Measurements from ENCODE around the gene GPR15.

GPR15 gene

DNA sequence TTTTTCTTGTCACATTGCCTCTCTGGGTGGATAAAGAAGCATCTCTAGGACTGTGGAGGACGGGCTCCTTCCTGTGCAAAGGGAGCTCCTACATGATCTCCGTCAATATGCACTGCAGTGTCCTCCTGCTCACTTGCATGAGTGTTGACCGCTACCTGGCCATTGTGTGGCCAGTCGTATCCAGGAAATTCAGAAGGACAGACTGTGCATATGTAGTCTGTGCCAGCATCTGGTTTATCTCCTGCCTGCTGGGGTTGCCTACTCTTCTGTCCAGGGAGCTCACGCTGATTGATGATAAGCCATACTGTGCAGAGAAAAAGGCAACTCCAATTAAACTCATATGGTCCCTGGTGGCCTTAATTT, 478 bp downstream of the GPR15 start:
- DNase-seq: no peak

DNA sequence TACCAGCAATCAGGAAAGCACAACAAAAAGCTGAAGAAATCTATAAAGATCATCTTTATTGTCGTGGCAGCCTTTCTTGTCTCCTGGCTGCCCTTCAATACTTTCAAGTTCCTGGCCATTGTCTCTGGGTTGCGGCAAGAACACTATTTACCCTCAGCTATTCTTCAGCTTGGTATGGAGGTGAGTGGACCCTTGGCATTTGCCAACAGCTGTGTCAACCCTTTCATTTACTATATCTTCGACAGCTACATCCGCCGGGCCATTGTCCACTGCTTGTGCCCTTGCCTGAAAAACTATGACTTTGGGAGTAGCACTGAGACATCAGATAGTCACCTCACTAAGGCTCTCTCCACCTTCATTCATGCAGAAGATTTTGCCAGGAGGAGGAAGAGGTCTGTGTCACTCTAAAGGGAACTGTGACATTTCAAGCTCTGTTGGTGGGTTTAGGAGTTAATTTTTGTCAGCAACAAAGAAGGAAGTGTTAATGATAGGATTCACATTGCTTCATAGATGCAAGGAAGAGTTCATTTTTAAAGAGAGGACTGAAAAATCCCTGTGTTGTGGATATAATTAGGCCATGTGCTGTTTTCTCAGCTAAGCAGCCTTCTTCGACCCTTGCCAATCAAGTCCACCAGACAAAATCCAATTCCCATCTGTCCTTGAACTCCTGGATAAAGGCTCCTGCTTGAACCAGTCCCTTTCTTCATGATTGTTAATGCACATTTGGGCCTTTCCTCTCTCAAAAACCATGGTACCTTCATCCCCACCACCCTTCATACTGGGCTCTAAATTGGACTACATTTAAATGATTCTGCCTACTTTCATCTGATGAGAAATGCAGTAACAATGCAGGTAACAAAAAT, 1.2 kb downstream of the GPR15 start:
- DNase-seq: no peak

DNA sequence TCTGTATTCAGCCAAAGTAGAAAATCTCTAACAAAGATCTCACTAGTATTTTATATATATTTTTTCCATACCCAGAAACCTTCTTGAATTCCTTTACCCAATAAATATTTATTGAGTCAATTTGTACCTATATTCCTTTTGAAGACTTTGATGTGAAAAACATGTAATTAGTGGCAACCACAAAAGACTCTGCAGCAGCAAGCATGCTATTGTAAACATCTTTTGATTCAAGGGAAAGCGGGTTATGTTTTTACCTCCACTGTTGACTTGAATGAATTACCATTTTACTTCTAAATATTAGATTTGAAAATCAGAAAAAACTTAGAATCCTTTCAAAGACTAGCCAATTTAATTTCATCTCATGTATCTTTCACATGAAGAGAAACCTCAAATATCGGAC, 2.4 kb downstream of the GPR15 start:
- DNase-seq: no peak

DNA sequence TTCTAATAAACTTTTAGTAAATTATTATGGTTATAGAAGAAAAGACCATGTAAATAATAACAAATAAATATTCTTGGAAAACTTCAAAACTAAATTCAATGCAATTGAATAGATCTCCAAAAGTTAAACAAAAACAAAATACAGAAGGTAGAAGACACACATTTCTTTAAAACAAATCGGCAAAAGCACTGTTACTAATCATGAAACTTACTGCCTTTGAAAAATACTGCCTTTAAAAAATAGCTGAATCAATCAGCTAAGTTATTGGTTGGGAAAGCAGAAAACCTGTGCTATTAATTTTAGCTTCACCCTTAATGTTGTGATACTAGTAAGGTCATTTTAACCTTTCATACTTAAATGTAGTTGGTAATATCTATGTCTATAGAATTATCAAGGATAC, 3.0 kb downstream of the GPR15 start:
- no peak for DNase-seq

DNA sequence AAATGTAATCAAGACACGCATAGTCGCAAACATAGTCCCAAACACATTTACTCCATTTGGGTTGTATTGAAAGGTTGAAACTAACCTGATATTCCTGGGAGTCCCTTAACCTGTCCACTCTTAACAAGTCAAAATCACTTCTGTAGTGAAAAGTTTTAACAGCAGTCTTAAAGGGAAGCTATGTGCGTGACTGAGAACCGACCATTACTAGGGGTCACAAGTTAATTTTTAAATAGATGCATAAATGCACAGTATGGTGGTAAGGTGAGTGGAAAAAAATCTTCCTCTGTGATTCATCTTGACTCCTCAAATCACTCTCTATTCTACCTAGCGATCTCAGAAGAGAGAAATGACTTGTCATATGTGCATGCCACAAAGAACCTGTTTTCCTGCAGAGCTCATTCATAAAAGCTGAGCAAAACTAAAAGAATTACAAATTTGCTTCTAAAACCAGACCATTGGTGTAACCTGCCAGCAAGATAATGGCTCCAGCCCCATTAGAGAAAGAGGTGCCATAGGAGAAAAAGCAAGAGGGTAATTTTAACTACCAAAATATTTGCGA, 4.8 kb downstream of the GPR15 start:
- no peak for DNase-seq

DNA sequence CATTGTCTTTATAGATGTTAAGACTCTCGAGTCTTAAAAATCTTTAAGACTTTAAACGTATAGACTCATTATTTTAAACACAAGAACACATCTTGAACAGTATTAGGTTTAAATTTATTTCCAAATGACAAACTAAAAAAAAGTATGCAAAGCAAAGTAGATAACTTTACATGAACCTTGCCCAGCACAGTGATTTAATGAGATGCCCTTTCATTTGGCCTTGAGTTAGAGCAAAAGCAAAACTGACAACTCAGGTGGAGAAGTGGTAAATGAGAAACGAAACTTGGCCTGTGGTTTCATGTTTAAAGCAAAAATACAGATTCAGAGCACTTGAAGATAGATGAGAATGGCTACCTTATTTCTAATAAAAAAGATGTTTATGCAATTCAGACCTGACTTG, 8.6 kb downstream of the GPR15 start:
- DNase-seq: no peak

DNA sequence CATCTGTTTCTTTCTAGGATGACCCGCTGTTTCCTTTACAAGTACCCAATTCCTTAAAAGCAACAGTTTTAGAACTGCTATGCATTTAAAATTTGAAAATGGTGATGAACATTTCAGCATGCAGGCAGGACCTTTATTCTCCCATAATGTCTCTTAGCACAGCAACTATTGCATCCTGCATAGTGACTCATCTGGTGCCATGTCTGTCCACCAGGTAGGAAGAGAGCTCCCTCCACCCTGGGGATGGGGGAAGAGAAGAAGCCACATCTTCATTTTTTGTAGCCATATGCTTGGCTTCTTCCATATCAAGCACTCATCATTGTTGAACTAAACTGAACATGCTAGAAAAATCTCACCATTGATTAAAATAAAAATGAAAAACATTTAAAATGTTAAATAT, 9.9 kb downstream of the GPR15 start:
- no peak for DNase-seq

DNA sequence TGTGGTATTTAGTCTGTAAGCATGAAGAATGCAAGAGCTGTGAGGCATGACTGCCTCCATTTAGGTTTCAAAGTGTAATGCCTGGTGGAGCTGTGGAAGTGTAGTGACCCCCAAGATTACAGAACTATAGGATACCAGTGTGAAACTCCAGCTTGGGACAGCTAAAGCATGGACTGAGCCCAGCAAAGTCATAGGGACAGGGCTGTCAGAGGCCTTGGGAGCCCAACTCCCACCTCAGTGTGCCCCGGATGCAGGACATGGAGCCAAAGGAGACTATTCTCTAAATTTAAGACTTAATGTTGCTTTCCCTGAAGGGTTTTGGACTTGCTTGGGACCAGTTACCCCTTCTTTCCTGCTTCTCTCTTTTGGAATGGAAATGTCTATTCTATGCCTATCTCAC, 10.8 kb downstream of the GPR15 start:
- DNase-seq: no peak

DNA sequence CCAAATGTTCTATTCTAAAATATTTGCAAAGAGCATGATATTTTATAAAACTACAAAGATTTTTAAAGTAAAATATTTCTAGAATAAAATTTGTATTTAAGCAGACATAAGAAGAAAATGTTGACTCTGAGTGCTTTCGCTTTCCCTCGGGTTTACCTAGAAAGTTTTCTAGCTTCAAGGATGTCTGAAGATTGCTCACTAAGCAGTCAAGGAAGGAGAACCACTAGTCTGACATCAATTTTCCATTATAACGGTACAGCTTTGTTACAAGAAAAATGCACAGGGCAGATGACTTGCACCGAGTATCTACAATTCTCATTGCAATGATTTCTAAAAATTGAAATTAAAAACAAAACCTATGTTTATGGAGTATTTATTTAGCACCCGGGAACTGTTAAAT, 14.2 kb downstream of the GPR15 start:
- DNase-seq: no peak

DNA sequence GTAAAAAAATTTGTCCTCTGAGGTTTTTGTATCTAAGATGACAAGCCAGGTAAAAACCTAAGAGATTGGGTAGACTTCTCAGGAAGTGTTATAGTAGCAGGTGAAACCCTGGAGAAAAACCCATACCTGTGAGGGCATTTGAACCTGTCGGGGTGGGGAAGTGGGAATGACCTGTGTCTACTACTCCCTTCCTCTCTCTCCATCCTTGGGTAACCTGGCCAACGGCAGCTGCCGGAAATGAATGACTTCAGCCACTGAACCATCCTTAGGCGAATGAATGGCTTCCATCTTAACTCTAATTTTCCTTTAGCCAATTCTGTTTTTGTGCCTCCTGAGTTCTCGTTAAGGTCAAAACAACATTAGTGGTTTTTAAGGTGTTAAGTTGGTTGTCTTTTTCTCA, 16.8 kb downstream of the GPR15 start:
- no peak for DNase-seq

DNA sequence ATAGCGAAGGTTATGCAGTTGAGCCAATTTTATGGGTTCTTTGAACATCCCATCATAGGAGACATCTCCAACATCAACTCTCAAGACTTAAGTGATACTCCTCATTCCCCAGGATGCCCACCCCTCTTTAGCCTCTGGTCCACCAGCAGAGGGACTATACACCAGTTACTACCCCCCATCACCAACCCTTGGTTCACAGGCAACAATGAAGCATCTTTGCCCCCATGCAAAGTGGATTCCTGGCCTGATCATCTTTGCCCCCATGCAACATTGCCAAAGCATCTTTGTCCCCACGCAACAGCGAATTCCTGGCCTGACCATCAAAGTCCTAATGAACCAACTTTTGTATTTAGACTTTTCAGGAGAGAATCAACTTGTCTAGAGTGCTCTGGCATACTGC, 19.1 kb downstream of the GPR15 start:
- DNase-seq: no peak

DNA sequence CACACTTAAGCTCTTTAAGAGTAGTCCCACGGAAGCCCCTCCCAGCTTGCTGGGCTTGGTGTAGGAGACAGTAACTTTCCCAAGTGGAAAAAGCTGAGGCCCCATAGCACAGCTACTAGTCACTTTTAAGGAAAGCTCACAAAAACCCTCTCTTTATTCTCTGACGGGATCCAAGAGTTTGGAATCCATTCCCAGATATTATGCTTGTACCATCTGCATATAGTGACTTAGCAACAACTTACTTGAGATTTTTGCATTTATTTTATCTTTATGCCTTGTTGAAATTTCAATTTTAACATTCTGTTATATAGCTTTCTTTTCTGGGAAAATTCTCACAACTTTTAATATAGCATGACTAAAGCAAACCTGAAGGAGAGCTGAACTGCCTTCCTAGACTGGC, 19.5 kb downstream of the GPR15 start:
- no peak for DNase-seq

DNA sequence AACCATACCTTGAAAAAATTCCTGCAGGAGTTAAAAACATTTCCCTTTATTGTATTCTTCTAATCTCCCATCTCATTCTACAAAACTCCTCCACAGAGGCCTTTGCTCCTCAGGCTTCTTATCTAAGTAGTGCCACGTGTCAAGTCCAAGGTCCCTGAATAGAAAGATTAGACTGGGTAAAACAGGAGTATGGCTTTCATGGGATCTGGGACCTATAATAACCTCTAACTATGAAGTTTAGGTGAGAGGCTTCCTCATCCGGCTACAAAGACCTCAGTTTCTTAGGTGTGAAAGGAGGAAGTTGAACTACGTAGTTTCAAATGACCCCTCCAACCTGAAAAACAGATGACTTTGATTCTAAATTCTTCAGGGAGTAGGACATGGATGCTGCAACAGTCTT, 20.0 kb downstream of the GPR15 start:
- no peak for DNase-seq

DNA sequence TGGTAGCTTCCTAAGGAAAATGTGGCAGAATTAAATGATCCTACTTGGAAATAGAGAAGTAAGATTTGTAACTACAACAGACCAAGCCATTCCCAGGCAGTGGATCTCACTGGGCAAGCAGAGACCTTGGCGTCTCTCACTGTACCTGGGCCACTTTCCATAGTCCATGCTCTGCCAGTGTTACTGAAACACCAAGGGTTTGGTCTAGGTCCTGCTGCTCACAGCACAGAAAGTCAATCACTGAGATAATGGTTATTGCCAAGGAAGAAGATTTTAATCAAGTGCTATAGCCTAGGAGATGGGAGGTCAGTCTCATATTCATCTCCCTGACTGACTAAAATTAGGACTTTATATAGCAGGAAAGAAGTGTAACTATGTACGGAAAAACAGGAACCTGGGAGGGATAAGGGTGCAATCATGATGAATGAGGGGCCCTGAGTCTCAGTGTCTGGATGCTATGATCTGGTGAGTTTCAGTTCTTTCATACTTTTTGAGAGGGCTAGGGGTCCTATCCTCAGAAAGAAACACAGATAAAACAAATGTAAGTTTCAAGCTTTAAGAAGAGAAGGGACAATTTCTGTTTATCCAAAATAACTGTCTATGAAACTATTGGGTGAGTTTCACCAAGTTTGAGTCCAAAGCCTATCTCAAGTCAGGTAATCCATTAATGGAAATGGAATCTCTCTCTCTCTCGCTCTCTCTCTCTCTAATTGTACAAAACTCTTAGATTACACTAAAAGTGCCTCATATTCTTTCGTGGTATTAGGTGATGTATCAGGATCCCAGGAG, 20.6 kb downstream of the GPR15 start:
- no peak for DNase-seq

DNA sequence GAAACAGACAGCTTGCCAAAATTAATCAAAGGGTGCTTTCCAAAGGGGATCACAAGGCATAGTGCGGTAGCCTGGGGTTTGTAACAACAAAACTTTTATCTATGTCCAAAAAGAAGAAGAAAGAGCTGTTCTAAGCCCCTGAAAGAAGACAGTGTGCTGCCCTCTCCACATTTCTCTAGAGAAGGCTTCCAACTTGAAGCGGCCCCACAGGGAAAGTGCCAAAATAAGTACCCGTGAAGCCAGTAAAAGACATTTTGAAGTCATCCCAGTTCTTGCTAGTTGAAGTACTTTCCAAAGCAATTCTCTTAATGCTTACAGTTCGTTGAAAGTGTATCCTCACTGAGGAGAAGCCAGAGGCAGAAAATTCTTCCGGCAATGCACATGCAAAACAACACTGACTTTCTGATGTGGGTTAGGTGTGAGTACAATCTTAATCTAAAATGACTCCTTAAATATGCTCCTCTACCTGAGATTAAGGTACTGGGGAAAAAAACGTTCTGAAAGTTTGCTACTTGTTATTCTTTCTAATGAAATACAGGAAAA, 21.3 kb downstream of the GPR15 start:
- no peak for DNase-seq

DNA sequence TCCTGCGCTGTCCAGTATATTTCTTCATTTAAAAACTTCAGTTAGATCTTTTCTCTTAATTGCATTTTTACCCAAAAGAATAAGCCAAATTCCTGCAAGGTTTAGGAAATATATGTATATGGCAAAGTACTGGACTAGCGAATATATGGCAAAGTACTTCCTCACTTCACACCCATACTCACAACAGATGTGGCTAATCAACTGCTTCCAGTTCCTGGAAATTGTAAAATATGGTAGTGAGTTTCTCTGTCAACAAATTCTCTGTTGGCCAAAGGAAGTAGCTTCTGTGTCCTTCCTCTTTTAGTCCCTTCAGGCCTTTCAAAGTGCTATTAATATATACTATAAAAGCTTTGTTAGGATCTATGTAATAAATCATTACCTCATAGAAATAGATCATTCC, 22.0 kb downstream of the GPR15 start:
- no peak for DNase-seq

DNA sequence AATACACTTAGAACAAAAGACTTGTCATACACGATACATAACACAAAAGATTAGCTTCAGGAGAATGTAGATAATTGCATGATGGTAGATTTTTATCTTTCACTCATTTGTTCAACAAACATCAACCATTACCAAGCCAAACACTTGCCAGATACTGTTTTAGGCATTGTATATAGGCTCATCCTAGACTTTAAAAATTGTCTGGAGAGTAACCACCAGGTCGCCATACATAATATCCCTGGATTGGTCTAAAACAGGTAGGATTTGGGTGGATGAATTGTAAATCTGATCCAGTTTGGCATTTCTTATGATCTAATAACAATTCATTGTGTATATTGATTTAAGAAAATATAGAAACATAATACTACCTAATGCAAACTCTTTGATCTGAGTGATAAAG, 22.8 kb downstream of the GPR15 start:
- no peak for DNase-seq

DNA sequence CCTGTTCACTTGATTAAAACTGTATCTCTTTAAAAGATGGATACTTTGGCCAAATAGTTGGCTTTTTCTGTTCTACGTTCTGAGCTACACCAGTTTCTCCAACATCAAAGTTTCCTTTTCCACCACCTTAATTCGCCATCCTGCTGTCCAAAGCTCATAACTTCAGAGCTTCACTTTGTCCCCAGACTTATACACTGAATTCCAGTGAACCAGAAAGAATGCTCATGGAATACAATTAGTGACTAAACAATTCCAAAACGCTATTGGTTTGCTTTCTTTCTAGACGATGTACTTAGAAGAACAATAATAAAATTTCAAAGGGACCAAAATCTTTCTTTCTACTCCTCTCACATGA, 23.2 kb downstream of the GPR15 start:
- DNase-seq: no peak

DNA sequence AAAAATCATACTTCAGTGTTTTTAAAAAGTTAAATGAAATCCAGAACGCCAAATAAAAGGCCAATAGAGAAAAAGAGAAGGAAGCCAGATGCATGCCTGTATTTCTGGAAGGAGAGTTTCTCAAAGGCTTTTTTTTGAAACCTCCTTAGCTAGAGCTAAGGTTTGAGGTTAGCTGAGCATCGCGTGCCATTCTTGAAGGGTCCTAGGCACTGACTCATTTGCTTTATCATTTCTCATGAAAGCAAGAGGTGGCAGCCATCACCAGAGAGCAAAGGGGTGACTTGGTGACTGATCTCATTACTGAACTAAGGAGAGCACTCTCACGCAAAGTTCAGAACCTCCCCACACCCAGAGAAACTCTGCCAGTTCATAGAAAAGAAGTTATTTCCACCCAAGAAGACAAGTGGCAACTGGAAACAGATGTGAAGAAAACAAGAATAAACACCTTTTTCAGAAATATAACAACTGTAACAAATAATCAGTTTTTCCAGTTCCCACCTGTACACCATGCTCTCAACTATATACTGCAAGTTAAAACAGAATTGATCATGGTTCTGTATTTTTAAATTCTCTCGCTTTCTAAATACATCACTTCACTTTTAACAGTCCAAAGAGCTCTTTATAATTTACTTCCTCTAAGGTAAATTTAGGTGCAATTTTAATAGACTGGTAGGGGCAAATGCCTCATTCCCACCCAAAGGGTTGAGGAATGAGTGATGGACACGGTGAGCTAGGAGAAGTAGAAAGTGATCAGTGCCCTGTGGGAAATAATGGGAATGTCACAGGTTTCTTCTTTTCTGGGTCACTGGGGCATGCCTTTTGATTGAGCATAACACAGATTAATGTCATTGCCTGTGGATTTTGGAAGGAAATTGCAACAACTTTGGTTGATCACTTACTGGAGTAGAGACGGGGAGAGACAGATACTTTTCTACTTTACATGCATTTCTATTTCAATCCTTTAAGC, 24.7 kb downstream of the GPR15 start:
- DNase-seq: no peak

DNA sequence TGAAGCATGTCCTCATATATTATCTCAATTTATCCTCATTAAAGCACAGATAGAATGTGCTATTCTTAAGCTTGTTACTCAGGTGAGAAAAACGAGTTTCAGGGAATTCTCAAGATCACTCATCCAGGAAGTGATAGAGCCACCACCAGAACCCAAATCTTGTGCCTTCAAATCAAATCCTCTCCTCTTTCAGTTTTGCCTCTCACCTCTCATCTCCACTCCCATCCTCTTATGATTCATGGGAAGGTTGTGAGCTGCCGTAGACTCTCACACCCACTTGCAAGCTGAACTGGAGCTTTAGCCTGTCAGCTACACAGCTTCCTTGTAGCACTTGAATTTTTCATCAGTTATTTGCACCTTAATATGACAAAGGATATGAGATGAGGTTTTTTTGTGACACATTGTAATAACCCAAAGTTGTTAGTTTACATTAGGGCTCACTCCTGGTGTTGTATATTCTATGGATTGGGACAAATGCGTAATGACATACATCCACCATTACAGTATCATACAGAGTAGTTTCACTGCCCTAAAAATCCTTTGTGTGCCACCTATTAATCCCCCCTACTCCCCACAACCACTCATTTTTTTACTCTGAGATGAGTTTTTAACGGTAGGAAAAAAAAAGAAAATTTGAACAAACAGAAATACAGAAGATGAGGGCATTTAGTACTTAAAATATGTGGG, 25.7 kb downstream of the GPR15 start:
- no peak for DNase-seq

DNA sequence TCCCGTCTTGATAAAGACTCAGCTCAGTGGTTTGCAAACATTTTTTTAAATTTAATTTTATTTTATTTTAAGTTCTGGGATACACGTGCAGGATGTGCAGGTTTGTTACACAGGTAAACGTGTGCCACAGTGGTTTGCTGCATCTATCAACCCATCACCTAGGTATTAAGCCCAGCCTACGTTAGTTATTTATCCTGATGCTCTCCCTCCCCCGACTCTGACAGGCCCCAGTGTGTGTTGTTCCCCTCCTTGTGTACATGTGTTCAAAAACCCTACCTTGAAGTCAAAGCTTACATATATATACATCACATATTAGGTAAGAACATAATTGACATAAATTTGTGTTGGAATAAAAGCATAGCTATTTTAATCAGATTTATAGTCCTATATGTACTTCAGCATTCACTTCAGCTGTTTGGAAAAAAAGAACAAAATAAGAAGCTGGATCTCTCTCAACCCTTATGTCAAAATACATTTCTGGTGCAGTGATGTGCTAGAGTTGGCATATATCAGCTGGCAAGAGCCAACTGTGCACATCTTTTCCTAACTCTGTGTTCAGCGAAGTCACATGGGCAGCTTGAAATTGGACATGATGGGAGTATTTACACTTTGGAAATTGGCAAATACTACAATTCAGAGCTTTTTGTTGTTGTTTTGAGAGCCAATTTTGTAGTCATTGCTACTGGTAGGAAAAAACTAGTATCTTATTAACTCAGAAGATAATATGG, 26.5 kb downstream of the GPR15 start:
- no peak for DNase-seq

All from NCI-H1105 treated with DMSO at 0.1 percent for 48 hours (cell line).